PC-3 (cell line): Measurements from ENCODE around the gene AOPEP. TPM values are rescaled to one million over a fixed set of nuclear protein-coding genes. Genes with fewer than 3 reads are reported as not detected.
A peak's percentile ranks its signal among the peaks of the same experiment; 100 is the strongest.

Source experiments
- ATAC-seq: fragments of 200-7000 bp; cut with Tn5 transposase; 2 replicates; pipeline ENCODE4 v1.9.1; 2020; ENCODE audit warnings: mild to moderate bottlenecking, moderate library complexity
- BruUV-seq: library from RNA; stranded (reverse); fragments of 400-500 nt; replicated peaks from 2 replicates; lab custom pipeline; 2021; lab: Mats Ljungman, UMichigan
- CTCF ChIA-PET: fragments of 300-600 bp; sonication (Branson Sonifier 250); formaldehyde crosslinking; loops from one replicate; lab custom pipeline; 2022; ENCODE audit warnings: antibody characterized with exemption; lab: Charles Lee
- POLR2A ChIA-PET: fragments of 300-600 bp; sonication (Branson Sonifier 250); formaldehyde crosslinking; loops from one replicate; lab custom pipeline; 2022; ENCODE audit warnings: antibody characterized with exemption; ENCODE audit not compliant: unreplicated experiment; lab: Charles Lee
- DNase-seq: peaks from one replicate; pipeline ENCODE4 v3.0.0-alpha.2; 2015
- H2AFZ ChIP-seq: fragments of 300-600 bp; sonication (generic); 2 replicates; pipeline ENCODE4 v1.6.0; 2016; ENCODE audit warnings: antibody characterized with exemption, low read length
- H3F3A ChIP-seq: fragments of 300-600 bp; sonication (generic); one replicate; pipeline ENCODE4 v1.6.0; 2017; ENCODE audit warnings: antibody characterized with exemption, low read length, control low read depth, mild to moderate bottlenecking; ENCODE audit not compliant: unreplicated experiment
- H3K27ac ChIP-seq: fragments of 300-600 bp; sonication (generic); 2 replicates; pipeline ENCODE4 v1.5.1; 2016; ENCODE audit warnings: mild to moderate bottlenecking, low read length
- H3K27me3 ChIP-seq: fragments of 300-600 bp; sonication (generic); 2 replicates; pipeline ENCODE4 v1.6.1; 2016; ENCODE audit warnings: low read length, mixed read lengths
- H3K36me3 ChIP-seq: fragments of 300-600 bp; sonication (generic); 2 replicates; pipeline ENCODE4 v1.6.1; 2016; ENCODE audit warnings: low read depth, mixed run types, low read length, mixed read lengths
- H3K4me1 ChIP-seq: fragments of 300-600 bp; sonication (generic); 2 replicates; pipeline ENCODE4 v1.5.1; 2016; ENCODE audit warnings: low read length; ENCODE audit not compliant: insufficient read depth
- H3K4me2 ChIP-seq: fragments of 300-600 bp; sonication (generic); 2 replicates; pipeline ENCODE4 v1.6.0; 2016; ENCODE audit warnings: low read length
- H3K4me3 ChIP-seq: fragments of 300-600 bp; sonication (generic); 2 replicates; pipeline ENCODE4 v1.5.1; 2016; ENCODE audit warnings: mild to moderate bottlenecking, low read length, mixed read lengths
- H3K79me2 ChIP-seq: fragments of 300-600 bp; sonication (generic); 2 replicates; pipeline ENCODE4 v1.6.1; 2017; ENCODE audit warnings: low read length, mixed read lengths
- H3K9ac ChIP-seq: fragments of 300-600 bp; sonication (generic); 2 replicates; pipeline ENCODE4 v1.6.0; 2016; ENCODE audit warnings: mild to moderate bottlenecking, low read length
- H3K9me2 ChIP-seq: fragments of 300-600 bp; sonication (generic); replicated peaks from 2 replicates; pipeline ENCODE4 v1.6.1; 2016; ENCODE audit warnings: mixed run types, low read length, mixed read lengths
- H3K9me3 ChIP-seq: fragments of 300-600 bp; sonication (generic); 2 replicates; pipeline ENCODE4 v1.6.1; 2016; ENCODE audit warnings: low read length, mixed read lengths
- H4K20me1 ChIP-seq: fragments of 300-600 bp; sonication (generic); 2 replicates; pipeline ENCODE4 v1.6.1; 2016; ENCODE audit warnings: low read length, mixed read lengths
- EZH2 ChIP-seq: fragments of 300-600 bp; sonication (generic); IDR thresholded peaks from one replicate; pipeline ENCODE4 v1.6.1; 2017; ENCODE audit warnings: antibody characterized with exemption, mild to moderate bottlenecking, low read length; ENCODE audit not compliant: unreplicated experiment
- EZH2phosphoT487 ChIP-seq: fragments of 300-600 bp; sonication (generic); IDR thresholded peaks from 2 replicates; pipeline ENCODE4 v1.6.1; 2018; ENCODE audit warnings: mild to moderate bottlenecking, antibody characterized with exemption, low read length, borderline replicate concordance
- intact Hi-C: fragments of 100-400 bp; cut with micrococcal nuclease; formaldehyde crosslinking; loops from 2 replicates; pipeline ENCODE4 v1.9.0; 2023
- total RNA-seq: library from RNA; depleted of rRNA; stranded (reverse); fragments of >200 nt; gene quantifications from 2 replicates; pipeline ENCODE4 v1.2.3, GENCODE V29; 2014
- TF ChIP-seq, protein P1 (sequence below): fragments of 300-600 bp; sonication (generic); conservative IDR thresholded peaks from 2 replicates; pipeline ENCODE4 v1.5.1; 2017; ENCODE audit warnings: antibody characterized with exemption, low read depth, mild to moderate bottlenecking, low read length

Gene AOPEP
- total RNA-seq, 1 experiment from 2014 or later: 23.1 TPM

DNA sequence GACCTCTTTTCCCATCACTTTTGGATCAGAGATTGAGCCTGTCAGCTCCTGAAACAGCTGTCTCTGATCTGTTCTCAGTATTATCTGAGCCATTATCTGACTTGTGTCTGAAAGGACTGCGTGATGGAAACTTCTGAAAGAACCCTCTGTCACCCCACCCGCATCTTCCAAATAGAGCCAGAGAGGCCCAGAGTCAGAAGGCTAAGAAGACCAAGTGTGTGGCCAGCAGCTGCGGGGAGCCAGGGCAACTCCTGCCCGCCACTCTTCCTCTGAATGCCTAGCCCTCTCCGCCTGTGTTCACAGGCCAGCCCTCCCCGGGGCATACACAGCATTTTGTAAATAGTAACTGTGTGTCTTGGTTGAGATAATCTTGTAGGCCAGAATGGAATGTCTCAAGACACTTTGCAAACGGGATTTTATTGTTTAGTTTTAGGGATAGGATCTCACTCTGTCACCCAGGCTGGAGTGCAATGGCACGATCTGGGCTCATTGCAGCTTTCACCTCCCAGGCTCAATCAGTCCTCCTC, 92.7 kb downstream of the AOPEP start:
- H3F3A ChIP-seq: no peaks in the 10 kb centered on the region
- H3K4me1 ChIP-seq: peaks cover 51% of the 10 kb centered on the region
- ATAC-seq (no peak), DNase-seq (peak; percentile 51)
- H3K9ac ChIP-seq: peak overlapping the region; percentile 54
- no TSS peak for BruUV-seq
- H3K9me3 ChIP-seq: no peaks in the 10 kb centered on the region
- H4K20me1 ChIP-seq: no peaks in the 10 kb centered on the region
- peak overlapping the region; percentile 81 for H3K27ac ChIP-seq
- no peaks in the 10 kb centered on the region for H3K27me3 ChIP-seq
- TF ChIP-seq, protein P1, sequence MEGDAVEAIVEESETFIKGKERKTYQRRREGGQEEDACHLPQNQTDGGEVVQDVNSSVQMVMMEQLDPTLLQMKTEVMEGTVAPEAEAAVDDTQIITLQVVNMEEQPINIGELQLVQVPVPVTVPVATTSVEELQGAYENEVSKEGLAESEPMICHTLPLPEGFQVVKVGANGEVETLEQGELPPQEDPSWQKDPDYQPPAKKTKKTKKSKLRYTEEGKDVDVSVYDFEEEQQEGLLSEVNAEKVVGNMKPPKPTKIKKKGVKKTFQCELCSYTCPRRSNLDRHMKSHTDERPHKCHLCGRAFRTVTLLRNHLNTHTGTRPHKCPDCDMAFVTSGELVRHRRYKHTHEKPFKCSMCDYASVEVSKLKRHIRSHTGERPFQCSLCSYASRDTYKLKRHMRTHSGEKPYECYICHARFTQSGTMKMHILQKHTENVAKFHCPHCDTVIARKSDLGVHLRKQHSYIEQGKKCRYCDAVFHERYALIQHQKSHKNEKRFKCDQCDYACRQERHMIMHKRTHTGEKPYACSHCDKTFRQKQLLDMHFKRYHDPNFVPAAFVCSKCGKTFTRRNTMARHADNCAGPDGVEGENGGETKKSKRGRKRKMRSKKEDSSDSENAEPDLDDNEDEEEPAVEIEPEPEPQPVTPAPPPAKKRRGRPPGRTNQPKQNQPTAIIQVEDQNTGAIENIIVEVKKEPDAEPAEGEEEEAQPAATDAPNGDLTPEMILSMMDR: no peak
- TF ChIP-seq EZH2phosphoT487 (no peak), EZH2 (no peak)
- no peaks in the 10 kb centered on the region for H3K9me2 ChIP-seq
- H2AFZ ChIP-seq: no peak overlapping the region
- H3K36me3 ChIP-seq: no peaks in the 10 kb centered on the region
- intact Hi-C loops: loop anchor here (2.0 kb wide), 1 partner anchor 14 kb away; no protein-coding TSS in a partner anchor
- no peak overlapping the region for H3K4me3 ChIP-seq
- POLR2A ChIA-PET: no interaction called here
- 0 out of 2 replicates have a peak, but pooled peaks cover 3% of the 10 kb centered on the region for H3K79me2 ChIP-seq
- H3K4me2 ChIP-seq: peak overlapping the region; percentile 49
- CTCF ChIA-PET: no interaction called here

DNA sequence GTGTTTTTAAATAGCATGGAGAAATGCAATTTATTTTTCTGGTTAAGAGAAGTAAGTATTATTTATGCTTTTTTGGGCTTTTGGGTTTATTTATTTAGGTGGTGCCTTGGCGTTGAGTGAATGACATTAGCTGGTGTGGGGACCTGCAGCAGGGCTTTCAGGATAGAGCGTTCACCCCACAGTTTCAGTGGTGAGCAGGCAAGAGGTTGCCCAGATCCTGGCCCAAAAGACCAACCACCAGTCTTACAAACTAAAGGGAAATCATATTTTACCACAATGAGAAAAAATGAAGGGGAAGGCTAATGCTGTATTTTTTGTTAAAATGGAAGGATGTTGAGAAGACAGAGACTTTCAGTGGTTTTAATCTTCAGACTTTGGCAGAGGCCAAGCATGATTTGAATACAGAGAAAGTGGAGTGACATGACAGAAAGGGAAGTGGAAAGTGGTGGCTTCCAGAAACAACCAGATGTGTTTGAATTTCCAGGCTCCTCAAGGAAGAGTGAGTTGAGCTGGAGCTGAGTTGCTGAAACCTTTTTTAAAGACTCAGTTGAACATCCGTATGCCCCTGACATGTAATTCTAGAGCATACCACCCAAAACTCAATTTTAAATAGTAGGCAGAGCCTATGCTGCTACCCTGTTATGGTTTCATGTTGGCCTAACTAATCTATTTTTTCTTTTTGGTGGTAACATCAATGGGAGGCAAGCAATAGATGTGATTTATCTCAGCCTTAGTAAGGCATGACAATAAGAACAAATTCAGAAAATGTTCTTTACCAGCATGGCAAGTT, 94.8 kb downstream of the AOPEP start:
- intact Hi-C loops: no loop called here
- no peak overlapping the region for H3K9ac ChIP-seq
- H3K9me2 ChIP-seq: no peaks in the 10 kb centered on the region
- BruUV-seq: no TSS peak
- no peak overlapping the region for H3K4me3 ChIP-seq
- H3K79me2 ChIP-seq: 0 out of 2 replicates have a peak, but pooled peaks cover under 1% of the 10 kb centered on the region
- POLR2A ChIA-PET: no interaction called here
- no peak for TF ChIP-seq EZH2
- TF ChIP-seq, protein P1: no peak
- TF ChIP-seq EZH2phosphoT487: no peak
- no peaks in the 10 kb centered on the region for H3K27me3 ChIP-seq
- no peaks in the 10 kb centered on the region for H3F3A ChIP-seq
- H3K9me3 ChIP-seq: no peaks in the 10 kb centered on the region
- H3K36me3 ChIP-seq: no peaks in the 10 kb centered on the region
- CTCF ChIA-PET: no interaction called here
- no peak overlapping the region for H2AFZ ChIP-seq
- ATAC-seq (no peak), DNase-seq (no peak)
- H3K4me1 ChIP-seq: peaks cover 51% of the 10 kb centered on the region
- H3K27ac ChIP-seq: no peak overlapping the region
- no peak overlapping the region for H3K4me2 ChIP-seq
- no peaks in the 10 kb centered on the region for H4K20me1 ChIP-seq
